Stomach (tissue), 9 donors: ENCODE measurements around the gene SNRNP48. TPM values are rescaled to one million over a fixed set of nuclear protein-coding genes. Genes with fewer than 3 reads are reported as not detected.

Source experiments
- DNase-seq, 2 donors: peaks; one replicate each; pipeline versions ENCODE4 v3.0.0 to v3.0.0-alpha.2; 2013 to 2019
- H3K27ac ChIP-seq, 5 donors: fragments of 200-600 bp in 4 of 5; sonication (generic) in 4 of 5; one replicate each; pipeline ENCODE4 v1.5.1; 2013 to 2019; ENCODE audit warnings: mild to moderate bottlenecking in 1 of 5, moderate library complexity in 1 of 5
- H3K27me3 ChIP-seq, 3 donors: fragments of 200-600 bp; sonication (generic); one replicate each; pipeline ENCODE4 v1.5.1; 2017 to 2019; ENCODE audit warnings: mixed run types in 1 of 3
- H3K36me3 ChIP-seq, 4 donors: fragments of 200-600 bp; sonication (generic); 1 replicate in 3 of 4; 2 replicates in 1 of 4; pipeline ENCODE4 v1.5.1; 2016 to 2019
- H3K4me1 ChIP-seq, 4 donors: fragments of 200-600 bp; sonication (generic); one replicate each; pipeline ENCODE4 v1.5.1; 2016 to 2019
- H3K4me3 ChIP-seq, 4 donors: fragments of 200-600 bp; sonication (generic) in 3 of 4; one replicate each; pipeline ENCODE4 v1.5.1; 2016 to 2019; ENCODE audit warnings: mild to moderate bottlenecking in 1 of 4
- H3K9me3 ChIP-seq, 4 donors: fragments of 200-600 bp; sonication (generic); one replicate each; pipeline ENCODE4 v1.5.1; 2016 to 2019
- CTCF ChIP-seq, 7 experiments: fragments of 450-650 bp in 4 of 7; fragments of 200-600 bp in 3 of 7; sonication (generic) in 3 of 7; IDR thresholded peaks; one replicate each; pipeline ENCODE4 v1.5.1; 2016 to 2019; ENCODE audit warnings: antibody characterized with exemption in 7 of 7, control low read depth in 2 of 7, mild to moderate bottlenecking in 1 of 7
- EP300 ChIP-seq: sonication (generic); formaldehyde crosslinking; IDR thresholded peaks from one replicate; pipeline ENCODE4 v1.6.1; 2017; ENCODE audit warnings: antibody characterized with exemption
- POLR2A ChIP-seq, 4 donors: fragments of 450-650 bp; IDR thresholded peaks; one replicate each; pipeline ENCODE4 v1.6.1; 2016; ENCODE audit warnings: antibody characterized with exemption in 4 of 4, control low read depth in 2 of 4, mild to moderate bottlenecking in 1 of 4, moderate library complexity in 1 of 4
- POLR2AphosphoS5 ChIP-seq, 3 donors: sonication (generic); formaldehyde crosslinking; IDR thresholded peaks; one replicate each; pipeline ENCODE4 v1.6.1; 2016; ENCODE audit warnings: antibody characterized with exemption in 3 of 3
- WGBS, 5 donors: extraction: QIAGEN DNeasy Blood & Tissue Kit in 3 of 5; methylation state at CpG; one replicate each; pipeline versions ENCODE4 v1.1.5 to v1.1.7; 2013 to 2018; 5-methylcytosine and 5-hydroxymethylcytosine counted together
- intact Hi-C: fragments of 100-400 bp; cut with DNase I; formaldehyde crosslinking; loops from one replicate; pipeline ENCODE4 v1.15.1; 2023; ENCODE audit warnings: low total_unique reads
- polyA plus RNA-seq, 3 donors: library from polyadenylated mRNA; stranded (reverse); fragments of 200-250 nt; gene quantifications; one replicate each; pipeline ENCODE4 v1.2.3, GENCODE V29; 2013
- total RNA-seq, 5 donors: library from RNA; depleted of rRNA; stranded (reverse); fragments of >200 nt; gene quantifications; one replicate each; pipeline versions ENCODE4 v1.1.0 to v1.2.3, GENCODE V29; 2014 to 2016
- donor health status: healthy with polysubstance abuse.
- donor health status: Bipolar disorder and iron deficiency.
- donor health status: healthy.

Gene SNRNP48
- total and polyA plus RNA-seq, 8 donors: 5.1 to 138 (median 13.0) TPM

GRCh38 chr6:7580537-7580926 is 9.5 kb upstream of the SNRNP48 start:
- Histone ChIP-seq H3K27ac (no peak overlapping the region), H3K36me3 (peaks cover 15 to 96% (median 84%) of the 10 kb centered on the region in 4 donors), H3K4me3 (no peak overlapping the region), H3K4me1 (no peaks in the 10 kb centered on the region), H3K9me3 (no peaks in the 10 kb centered on the region), H3K27me3 (no peaks in the 10 kb centered on the region)
- WGBS, 5 donors: 61 to 85% (median 71%) methylated on average over 13 of the region's 13 CpGs
- TF ChIP-seq POLR2A (IDR thresholded peaks at IDR 0.05) (no peak), CTCF (IDR thresholded peaks at IDR 0.05) (no peak), POLR2AphosphoS5 (IDR thresholded peaks at IDR 0.05) (no peak), EP300 (no peak)
- no peak for DNase-seq
- intact Hi-C loops: no loop called here

GRCh38 chr6:7580927-7581618 is 8.9 kb upstream of the SNRNP48 start:
- Histone ChIP-seq H3K4me3 (no peak overlapping the region), H3K27me3 (no peaks in the 10 kb centered on the region), H3K9me3 (no peaks in the 10 kb centered on the region), H3K36me3 (peaks cover 15 to 93% (median 78%) of the 10 kb centered on the region in 4 donors), H3K4me1 (no peaks in the 10 kb centered on the region), H3K27ac (no peak overlapping the region)
- TF ChIP-seq POLR2AphosphoS5 (IDR thresholded peaks at IDR 0.05) (no peak), CTCF (IDR thresholded peaks at IDR 0.05) (no peak), EP300 (no peak), POLR2A (IDR thresholded peaks at IDR 0.05) (no peak)
- intact Hi-C loops: no loop called here
- 77 to 85% (median 80%) methylated on average over 14 of the region's 14 CpGs for WGBS, 5 donors
- no peak for DNase-seq

GRCh38 chr6:7585287-7585930 is 4.6 kb upstream of the SNRNP48 start:
- intact Hi-C loops: no loop called here
- no peak for DNase-seq
- 96 to 98% (median 97%) methylated on average over 24 to 28 of the region's 28 CpGs for WGBS, 5 donors
- H3K27me3 ChIP-seq: no peaks in the 10 kb centered on the region
- peaks cover 4 to 26% (median 17%) of the 10 kb centered on the region in 4 donors for H3K4me1 ChIP-seq
- H3K9me3 ChIP-seq: no peaks in the 10 kb centered on the region
- TF ChIP-seq EP300: no peak
- TF ChIP-seq CTCF (IDR thresholded peaks at IDR 0.05): no peak
- no peak for TF ChIP-seq POLR2A (IDR thresholded peaks at IDR 0.05)
- TF ChIP-seq POLR2AphosphoS5 (IDR thresholded peaks at IDR 0.05): no peak
- no peak overlapping the region for H3K4me3 ChIP-seq
- H3K36me3 ChIP-seq: peaks cover under 1 to 49% (median 37%) of the 10 kb centered on the region in 4 donors
- H3K27ac ChIP-seq: no peak overlapping the region

- TF ChIP-seq POLR2AphosphoS5 (IDR thresholded peaks at IDR 0.05) (no peak), POLR2A (IDR thresholded peaks at IDR 0.05) (no peak), CTCF (IDR thresholded peaks at IDR 0.05) (no peak), EP300 (no peak)
- Histone ChIP-seq H3K27me3 (no peaks in the 10 kb centered on the region), H3K27ac (peak overlapping the region in 1 of 5 donors; percentile 34), H3K4me3 (no peak overlapping the region), H3K9me3 (no peaks in the 10 kb centered on the region), H3K4me1 (peaks cover 17 to 47% (median 31%) of the 10 kb centered on the region in 4 donors), H3K36me3 (peaks cover 0 to 30% (median 21%) of the 10 kb centered on the region in 4 donors)
- intact Hi-C loops: no loop called here
- WGBS, 5 donors: 37 to 61% (median 48%) methylated on average over 3 of the region's 3 CpGs
- peak in 1 of 2 donors; percentile 61 for DNase-seq
Observed at GRCh38 chr6:7587631-7588100, 2.3 kb upstream of the SNRNP48 start.
